ENCODE data around the gene TCOF1. TPM values are rescaled to one million over a fixed set of nuclear protein-coding genes. Genes with fewer than 3 reads are reported as not detected.
A peak's percentile ranks its signal among the peaks of the same experiment; 100 is the strongest.

Gene TCOF1
- polyA plus RNA-seq, 4 donors = 20.0 to 43.8 (median 33.1) TPM

GRCh38 chr5:150349681-150350275 lies 7.7 kb upstream of the TCOF1 start:
- no peak for DNase-seq (ENCODE audit: low read depth in 4 of 4, low spot score in 3 of 4)

- DNase-seq (ENCODE audit: low read depth in 4 of 4, low spot score in 3 of 4) = peak; percentile 45 to 61 (median 53)
Measured at GRCh38 chr5:150350524-150351344, 6.8 kb upstream of the TCOF1 start.

GRCh38 chr5:150352244-150353031 lies 5.1 kb upstream of the TCOF1 start:
- no peak for DNase-seq (ENCODE audit: low read depth in 4 of 4, low spot score in 3 of 4)

GRCh38 chr5:150353032-150353675 lies 4.3 kb upstream of the TCOF1 start:
- DNase-seq (ENCODE audit: low read depth in 4 of 4, low spot score in 3 of 4) = no peak

GRCh38 chr5:150355791-150356190 lies 1.7 kb upstream of the TCOF1 start:
- no peak for DNase-seq (ENCODE audit: low read depth in 4 of 4, low spot score in 3 of 4)

GRCh38 chr5:150356575-150357294 lies 762 bp upstream of the TCOF1 start:
- no peak for DNase-seq (ENCODE audit: low read depth in 4 of 4, low spot score in 3 of 4)

GRCh38 chr5:150358261-150359095 lies 981 bp downstream of the TCOF1 start:
- no peak for DNase-seq (ENCODE audit: low read depth in 4 of 4, low spot score in 3 of 4)

- DNase-seq (ENCODE audit: low read depth in 4 of 4, low spot score in 3 of 4) = no peak
Measured at GRCh38 chr5:150361301-150361700, 3.8 kb downstream of the TCOF1 start.

GRCh38 chr5:150363185-150363584 lies 5.7 kb downstream of the TCOF1 start:
- no peak for DNase-seq (ENCODE audit: low read depth in 4 of 4, low spot score in 3 of 4)

- DNase-seq (ENCODE audit: low read depth in 4 of 4, low spot score in 3 of 4) = no peak
Measured at GRCh38 chr5:150364004-150364403, 6.5 kb downstream of the TCOF1 start.

GRCh38 chr5:150368526-150368925 lies 11.0 kb downstream of the TCOF1 start:
- DNase-seq (ENCODE audit: low read depth in 4 of 4, low spot score in 3 of 4) = no peak

- no peak for DNase-seq (ENCODE audit: low read depth in 4 of 4, low spot score in 3 of 4)
Measured at GRCh38 chr5:150372639-150373038, 15.1 kb downstream of the TCOF1 start.

- DNase-seq (ENCODE audit: low read depth in 4 of 4, low spot score in 3 of 4) = no peak
Measured at GRCh38 chr5:150374651-150375050, 17.2 kb downstream of the TCOF1 start.

- no peak for DNase-seq (ENCODE audit: low read depth in 4 of 4, low spot score in 3 of 4)
Measured at GRCh38 chr5:150376799-150377771, 19.6 kb downstream of the TCOF1 start.

- no peak for DNase-seq (ENCODE audit: low read depth in 4 of 4, low spot score in 3 of 4)
Measured at GRCh38 chr5:150377964-150378694, 20.6 kb downstream of the TCOF1 start.

- DNase-seq (ENCODE audit: low read depth in 4 of 4, low spot score in 3 of 4) = no peak
Measured at GRCh38 chr5:150384701-150385100, 27.2 kb downstream of the TCOF1 start.

- DNase-seq (ENCODE audit: low read depth in 4 of 4, low spot score in 3 of 4) = no peak
Measured at GRCh38 chr5:150386024-150386855, 28.7 kb downstream of the TCOF1 start.
